Left ventricle myocardium inferior (tissue), 1 donor: ENCODE results near the gene SPECC1. TPM values are rescaled to one million over a fixed set of nuclear protein-coding genes. Genes with fewer than 3 reads are reported as not detected.

Experiments
- DNase-seq: peaks from one replicate; pipeline ENCODE4 v3.0.0-alpha.2; 2020
- H3K27ac ChIP-seq: fragments of 200-600 bp; replicated peaks from 2 replicates; pipeline ENCODE4 v1.8.0; 2021
- H3K27me3 ChIP-seq: fragments of 200-600 bp; 2 replicates; pipeline ENCODE4 v1.8.0; 2021; ENCODE audit warnings: low read depth
- H3K36me3 ChIP-seq: fragments of 200-600 bp; 2 replicates; pipeline ENCODE4 v1.8.0; 2021
- H3K4me1 ChIP-seq: fragments of 200-600 bp; 2 replicates; pipeline ENCODE4 v1.8.0; 2021
- H3K4me3 ChIP-seq: fragments of 200-600 bp; 2 replicates; pipeline ENCODE4 v1.8.0; 2021; ENCODE audit warnings: mild to moderate bottlenecking, moderate library complexity
- H3K9me3 ChIP-seq: fragments of 200-600 bp; replicated peaks from 2 replicates; pipeline ENCODE4 v1.8.0; 2021
- intact Hi-C: fragments of 100-400 bp; cut with micrococcal nuclease; formaldehyde crosslinking; loops from one replicate; pipeline ENCODE4 v1.11.0; 2022
- total RNA-seq: library from RNA; stranded (reverse); fragmentation: NEBNext Ultra II Directional; extraction: Animal tissue kit (Norgen Biotek cat#: 25700); gene quantifications from one replicate; pipeline ENCODE4 v1.2.1, GENCODE V29; 2021
- TF ChIP-seq, protein P1 (sequence below): fragments of 200-600 bp; IDR thresholded peaks from 2 replicates; pipeline ENCODE4 v1.8.0; 2021; ENCODE audit warnings: antibody characterized with exemption, mild to moderate bottlenecking, borderline replicate concordance
- donor health status: DM: no; HTN: yes; CAD: no; lungs with severe emphysema.

SPECC1 gene
- total RNA-seq, 1 donor from 2014 or later, result 10.6 TPM

- TF ChIP-seq, protein P1, sequence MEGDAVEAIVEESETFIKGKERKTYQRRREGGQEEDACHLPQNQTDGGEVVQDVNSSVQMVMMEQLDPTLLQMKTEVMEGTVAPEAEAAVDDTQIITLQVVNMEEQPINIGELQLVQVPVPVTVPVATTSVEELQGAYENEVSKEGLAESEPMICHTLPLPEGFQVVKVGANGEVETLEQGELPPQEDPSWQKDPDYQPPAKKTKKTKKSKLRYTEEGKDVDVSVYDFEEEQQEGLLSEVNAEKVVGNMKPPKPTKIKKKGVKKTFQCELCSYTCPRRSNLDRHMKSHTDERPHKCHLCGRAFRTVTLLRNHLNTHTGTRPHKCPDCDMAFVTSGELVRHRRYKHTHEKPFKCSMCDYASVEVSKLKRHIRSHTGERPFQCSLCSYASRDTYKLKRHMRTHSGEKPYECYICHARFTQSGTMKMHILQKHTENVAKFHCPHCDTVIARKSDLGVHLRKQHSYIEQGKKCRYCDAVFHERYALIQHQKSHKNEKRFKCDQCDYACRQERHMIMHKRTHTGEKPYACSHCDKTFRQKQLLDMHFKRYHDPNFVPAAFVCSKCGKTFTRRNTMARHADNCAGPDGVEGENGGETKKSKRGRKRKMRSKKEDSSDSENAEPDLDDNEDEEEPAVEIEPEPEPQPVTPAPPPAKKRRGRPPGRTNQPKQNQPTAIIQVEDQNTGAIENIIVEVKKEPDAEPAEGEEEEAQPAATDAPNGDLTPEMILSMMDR, result no peak
- intact Hi-C loops, result no loop called here
- no peaks in the 10 kb centered on the region for H3K4me1 ChIP-seq
- H3K36me3 ChIP-seq, result no peaks in the 10 kb centered on the region
- H3K27ac ChIP-seq, result no peak overlapping the region
- H3K4me3 ChIP-seq, result no peak overlapping the region
- H3K27me3 ChIP-seq, result no peaks in the 10 kb centered on the region
- no peak for DNase-seq
- peaks cover under 1% of the 10 kb centered on the region for H3K9me3 ChIP-seq
Observed at GRCh38 chr17:20203761-20204263, 194.7 kb downstream of the SPECC1 start.

DNA sequence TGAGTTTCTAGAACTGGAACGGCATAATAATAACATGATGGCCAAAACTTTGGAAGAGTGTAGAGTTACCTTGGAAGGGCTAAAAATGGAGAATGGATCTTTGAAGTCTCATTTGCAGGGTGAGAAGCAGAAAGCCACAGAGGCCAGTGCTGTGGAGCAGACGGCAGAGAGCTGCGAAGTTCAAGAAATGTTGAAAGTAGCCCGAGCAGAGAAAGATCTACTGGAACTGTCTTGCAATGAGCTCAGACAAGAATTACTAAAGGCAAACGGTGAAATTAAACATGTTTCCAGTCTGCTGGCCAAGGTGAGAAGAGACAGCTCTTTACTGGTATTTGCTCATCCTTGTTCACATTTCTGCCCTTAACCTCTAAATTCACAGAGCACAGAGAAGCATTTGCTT is 196.4 kb downstream of the SPECC1 start:
- Histone ChIP-seq H3K4me3 (no peak overlapping the region), H3K36me3 (no peaks in the 10 kb centered on the region), H3K4me1 (no peaks in the 10 kb centered on the region), H3K27me3 (no peaks in the 10 kb centered on the region), H3K9me3 (no peaks in the 10 kb centered on the region), H3K27ac (no peak overlapping the region)
- TF ChIP-seq, protein P1, result no peak
- intact Hi-C loops, result no loop called here
- DNase-seq, result no peak

- Histone ChIP-seq H3K27ac (no peak overlapping the region), H3K4me3 (no peak overlapping the region), H3K27me3 (no peaks in the 10 kb centered on the region), H3K9me3 (no peaks in the 10 kb centered on the region), H3K36me3 (no peaks in the 10 kb centered on the region), H3K4me1 (no peaks in the 10 kb centered on the region)
- no peak for DNase-seq
- intact Hi-C loops, result no loop called here
- TF ChIP-seq, protein P1, result no peak
Observed at GRCh38 chr17:20206068-20206467, 196.9 kb downstream of the SPECC1 start.

GRCh38 chr17:20206591-20206990 is 197.4 kb downstream of the SPECC1 start:
- H3K27ac ChIP-seq, result no peak overlapping the region
- intact Hi-C loops, result no loop called here

DNA sequence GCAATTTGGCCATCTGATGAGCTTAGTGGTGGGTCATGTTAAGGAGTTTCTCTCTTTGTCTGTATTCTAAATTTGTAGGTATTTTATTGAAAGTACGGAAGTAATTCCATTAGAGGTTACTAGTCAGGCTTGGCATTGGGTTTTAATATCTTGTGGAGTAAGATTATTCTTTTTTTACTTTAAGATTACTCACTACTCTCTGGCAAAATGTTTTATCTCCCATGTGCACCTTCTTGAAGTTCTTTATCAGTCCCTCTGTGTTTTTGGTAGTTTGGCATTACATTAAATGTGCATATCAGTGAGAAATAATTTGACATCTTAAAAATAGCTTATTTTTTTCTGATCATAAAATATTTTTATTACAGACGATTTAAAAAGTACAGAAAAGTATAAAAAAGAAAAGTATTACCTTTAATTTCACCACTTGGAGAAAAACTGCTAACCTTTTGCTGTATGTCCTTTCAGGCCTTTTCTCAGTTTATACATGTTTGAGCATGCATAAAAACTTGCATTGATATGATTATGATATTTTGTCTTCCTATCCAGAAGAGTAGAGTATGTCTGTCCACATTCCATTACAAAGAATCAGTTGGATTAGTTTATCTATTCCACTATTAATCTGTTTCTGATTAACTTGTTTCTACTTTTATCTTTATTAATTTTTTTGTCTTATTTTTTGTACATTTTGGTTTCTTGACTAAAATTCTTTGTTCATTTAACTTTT is 198.3 kb downstream of the SPECC1 start:
- Histone ChIP-seq H3K9me3 (no peaks in the 10 kb centered on the region), H3K4me3 (no peak overlapping the region), H3K27me3 (no peaks in the 10 kb centered on the region), H3K27ac (no peak overlapping the region), H3K36me3 (no peaks in the 10 kb centered on the region), H3K4me1 (no peaks in the 10 kb centered on the region)
- DNase-seq, result no peak
- TF ChIP-seq, protein P1, result no peak
- intact Hi-C loops, result no loop called here

More at GRCh38 chr17:20206591-20206990, 197.4 kb downstream of the SPECC1 start:
- Histone ChIP-seq H3K4me3 (no peak overlapping the region), H3K27me3 (no peaks in the 10 kb centered on the region), H3K4me1 (no peaks in the 10 kb centered on the region), H3K36me3 (no peaks in the 10 kb centered on the region), H3K9me3 (no peaks in the 10 kb centered on the region)
- no peak for DNase-seq
- TF ChIP-seq, protein P1, result no peak
